Skeletal muscle tissue (tissue), 4 donors: ENCODE data around the gene OR11H6. TPM values are rescaled to one million over a fixed set of nuclear protein-coding genes. Genes with fewer than 3 reads are reported as not detected.
"Not testable (repeated sequence)": the region's sequence is repeated elsewhere in the genome, so short reads cannot be mapped to it uniquely, and the experiment has no call there.

Experiments used
- H3K27ac ChIP-seq: one replicate; pipeline ENCODE4 v1.7.0; 2013; ENCODE audit warnings: mild to moderate bottlenecking, low read depth, low read length, inconsistent platforms
- H3K27me3 ChIP-seq, 3 donors: one replicate each; pipeline ENCODE4 v1.7.0; 2013; ENCODE audit warnings: low read length in 3 of 3; ENCODE audit not compliant: control insufficient read depth in 3 of 3, insufficient read depth in 3 of 3
- H3K36me3 ChIP-seq, 3 donors: one replicate each; pipeline ENCODE4 v1.7.0; 2013; ENCODE audit warnings: low read length in 3 of 3; ENCODE audit not compliant: control insufficient read depth in 3 of 3, insufficient read depth in 3 of 3
- H3K4me1 ChIP-seq, 3 donors: one replicate each; pipeline ENCODE4 v1.7.0; 2013; ENCODE audit warnings: low read length in 3 of 3, mild to moderate bottlenecking in 3 of 3; ENCODE audit not compliant: control insufficient read depth in 3 of 3, insufficient read depth in 3 of 3
- H3K4me3 ChIP-seq, 3 donors: one replicate each; pipeline ENCODE4 v1.7.0; 2013; ENCODE audit warnings: low read length in 3 of 3
- H3K9ac ChIP-seq, 3 donors: one replicate each; pipeline ENCODE4 v1.7.0; 2013; ENCODE audit warnings: low read length in 3 of 3, mild to moderate bottlenecking in 3 of 3, moderate library complexity in 2 of 3, low read depth in 1 of 3
- H3K9me3 ChIP-seq, 3 donors: one replicate each; pipeline ENCODE4 v1.7.0; 2013; ENCODE audit warnings: low read length in 3 of 3; ENCODE audit not compliant: control insufficient read depth in 3 of 3
- total RNA-seq: library from RNA; depleted of rRNA; stranded (reverse); fragments of >200 nt; gene quantifications from one replicate; pipeline ENCODE4 v1.2.3, GENCODE V29; 2014
- donor health status: Osteomylitis.

Gene OR11H6
- total RNA-seq, 1 donor from 2014 or later = not detected

DNA sequence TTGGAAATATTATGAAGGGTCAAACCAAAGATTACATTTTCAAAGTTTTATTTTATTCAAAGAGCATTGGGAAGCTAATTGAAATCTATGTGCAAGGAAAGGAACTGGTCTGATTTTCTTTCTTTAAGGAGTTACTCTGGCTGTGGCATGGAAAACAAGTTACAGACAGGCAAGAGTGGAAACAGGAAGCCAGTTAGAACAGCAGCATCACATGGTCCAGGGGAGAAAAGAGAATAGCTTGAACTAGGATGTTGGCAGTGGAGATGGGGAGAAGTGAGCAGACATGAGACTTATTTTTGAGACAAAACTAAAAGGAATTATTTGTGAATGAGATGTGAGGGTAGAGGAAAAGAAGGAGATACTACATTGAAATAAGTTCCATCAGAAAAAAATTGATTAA is 29.4 kb upstream of the OR11H6 start:
- H3K4me3 ChIP-seq = no peak overlapping the region
- no peaks in the 10 kb centered on the region for H3K4me1 ChIP-seq
- H3K9me3 ChIP-seq = no peaks in the 10 kb centered on the region
- no peaks in the 10 kb centered on the region for H3K36me3 ChIP-seq
- no peak overlapping the region for H3K27ac ChIP-seq
- no peaks in the 10 kb centered on the region for H3K27me3 ChIP-seq
- no peak overlapping the region for H3K9ac ChIP-seq

DNA sequence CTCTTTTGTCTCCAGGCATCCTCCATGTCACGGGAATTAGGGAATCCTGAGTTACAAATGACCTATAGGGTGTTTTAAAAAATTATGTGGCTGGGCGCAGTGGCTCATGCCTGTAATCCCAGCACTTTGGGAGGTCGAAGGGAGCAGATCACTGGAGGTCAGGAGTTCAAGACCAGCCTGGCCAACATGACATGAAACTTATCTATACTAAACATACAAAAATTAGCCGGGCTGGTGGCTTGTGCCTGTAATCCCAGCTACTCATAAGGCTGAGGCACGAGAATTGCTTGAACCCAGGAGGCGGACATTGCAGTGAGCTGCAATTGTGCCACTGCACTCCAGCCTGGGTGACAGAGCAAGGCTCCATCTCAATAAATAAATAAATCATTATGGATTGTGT is 28.3 kb upstream of the OR11H6 start:
- H3K9ac ChIP-seq, H3K4me1 ChIP-seq, H3K9me3 ChIP-seq, H3K4me3 ChIP-seq, H3K27me3 ChIP-seq, H3K27ac ChIP-seq, H3K36me3 ChIP-seq: not testable (repeated sequence)

DNA sequence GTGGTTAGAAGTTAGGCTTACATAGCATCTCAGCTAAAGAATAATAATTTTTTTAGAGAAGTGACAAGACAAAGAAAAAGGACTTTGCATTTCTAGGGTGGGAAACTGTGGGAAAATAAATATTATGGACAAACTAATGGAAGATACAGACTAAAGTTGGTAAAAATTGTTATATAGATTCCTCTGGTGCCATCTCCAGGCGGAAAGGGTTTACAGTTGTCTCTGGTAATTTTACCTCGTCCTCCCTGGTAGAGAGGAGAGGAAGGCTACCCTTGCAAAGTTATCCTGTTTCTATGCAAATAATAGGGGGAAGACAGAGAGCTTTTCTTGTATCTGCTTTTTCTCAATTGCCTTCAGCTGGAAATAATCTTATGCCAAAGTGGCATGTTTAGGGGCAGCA is 27.6 kb upstream of the OR11H6 start:
- no peaks in the 10 kb centered on the region for H3K4me1 ChIP-seq
- no peaks in the 10 kb centered on the region for H3K9me3 ChIP-seq
- no peak overlapping the region for H3K4me3 ChIP-seq
- no peaks in the 10 kb centered on the region for H3K27me3 ChIP-seq
- no peaks in the 10 kb centered on the region for H3K36me3 ChIP-seq
- no peak overlapping the region for H3K9ac ChIP-seq
- H3K27ac ChIP-seq = no peak overlapping the region

DNA sequence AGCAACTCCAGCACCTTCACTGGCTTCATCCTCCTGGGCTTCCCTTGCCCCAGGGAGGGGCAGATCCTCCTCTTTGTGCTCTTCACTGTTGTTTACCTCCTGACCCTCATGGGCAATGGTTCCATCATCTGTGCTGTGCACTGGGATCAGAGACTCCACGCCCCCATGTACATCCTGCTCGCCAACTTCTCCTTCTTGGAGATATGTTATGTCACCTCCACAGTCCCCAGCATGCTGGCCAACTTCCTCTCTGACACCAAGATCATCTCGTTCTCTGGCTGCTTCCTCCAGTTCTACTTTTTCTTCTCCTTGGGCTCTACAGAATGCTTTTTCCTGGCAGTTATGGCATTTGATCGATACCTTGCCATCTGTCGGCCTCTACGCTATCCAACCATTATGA is 26.1 kb upstream of the OR11H6 start:
- Histone ChIP-seq H3K36me3 (no peaks in the 10 kb centered on the region), H3K9ac (no peak overlapping the region), H3K9me3 (no peaks in the 10 kb centered on the region), H3K4me1 (no peaks in the 10 kb centered on the region), H3K4me3 (no peak overlapping the region), H3K27me3 (no peaks in the 10 kb centered on the region), H3K27ac (no peak overlapping the region)

DNA sequence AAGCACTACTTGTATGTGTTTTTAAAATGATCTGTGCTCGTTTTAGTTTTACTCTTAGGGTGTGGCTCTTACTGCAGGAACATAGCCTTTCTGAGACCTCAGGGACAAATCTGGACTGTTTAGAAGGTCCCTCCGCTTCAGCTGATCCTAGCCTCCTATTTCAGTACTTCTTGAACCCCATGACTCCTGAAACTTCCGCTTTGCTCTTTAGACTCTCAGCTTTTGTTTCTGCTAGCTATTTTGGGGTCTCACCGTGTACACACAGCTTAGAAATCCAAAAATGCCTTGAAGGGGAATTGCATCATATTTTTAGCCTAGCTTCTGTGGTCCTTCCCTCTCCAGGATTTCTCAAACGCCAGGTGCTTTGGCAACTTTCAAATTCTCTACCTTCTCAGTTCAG is 24.5 kb upstream of the OR11H6 start:
- H3K27me3 ChIP-seq = no peaks in the 10 kb centered on the region
- no peaks in the 10 kb centered on the region for H3K4me1 ChIP-seq
- no peaks in the 10 kb centered on the region for H3K9me3 ChIP-seq
- no peak overlapping the region for H3K4me3 ChIP-seq
- H3K9ac ChIP-seq = no peak overlapping the region
- no peaks in the 10 kb centered on the region for H3K36me3 ChIP-seq
- H3K27ac ChIP-seq = no peak overlapping the region

DNA sequence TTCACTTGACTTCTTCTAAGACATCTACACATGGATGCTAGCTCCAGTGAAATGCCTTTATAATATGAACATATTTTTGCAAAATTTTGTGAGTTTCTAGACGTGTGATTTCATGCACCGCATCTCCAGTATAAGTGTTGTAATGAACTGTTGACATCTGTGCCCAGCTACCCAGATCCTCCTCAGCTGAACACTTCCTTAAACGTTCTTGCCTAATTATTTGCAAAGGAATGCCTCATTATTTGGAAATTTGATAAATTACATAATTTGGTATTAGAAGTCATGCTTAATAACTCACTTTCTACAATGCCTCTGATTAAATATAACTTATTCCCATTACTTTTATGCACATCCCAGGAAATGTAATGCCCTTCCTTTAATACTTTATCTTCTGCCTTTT is 18.8 kb upstream of the OR11H6 start:
- Histone ChIP-seq H3K9ac (no peak overlapping the region), H3K36me3 (no peaks in the 10 kb centered on the region), H3K4me1 (no peaks in the 10 kb centered on the region), H3K9me3 (peaks cover 0 to 3% (median 2%) of the 10 kb centered on the region in 3 donors), H3K27ac (no peak overlapping the region), H3K4me3 (no peak overlapping the region), H3K27me3 (no peaks in the 10 kb centered on the region)

DNA sequence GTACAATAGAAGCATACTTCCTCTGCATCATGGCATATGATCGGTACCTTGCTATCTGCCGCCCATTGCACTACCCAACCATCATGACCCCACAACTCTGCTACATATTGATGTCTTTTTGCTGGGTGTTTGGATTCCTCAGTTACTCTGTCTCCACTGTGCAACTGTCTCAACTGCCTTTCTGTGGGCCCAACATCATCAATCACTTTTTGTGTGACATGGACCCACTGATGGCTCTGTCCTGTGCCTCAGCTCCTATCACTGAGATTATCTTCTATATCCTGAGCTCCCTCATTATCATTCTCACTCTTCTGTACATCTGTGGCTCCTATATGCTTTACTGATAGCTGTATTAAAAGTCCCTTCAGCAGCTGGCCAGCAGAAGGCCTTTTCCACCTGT is 13.9 kb upstream of the OR11H6 start:
- Histone ChIP-seq H3K9me3 (peaks cover 0 to 3% (median 2%) of the 10 kb centered on the region in 3 donors), H3K27ac (no peak overlapping the region), H3K4me3 (no peak overlapping the region), H3K27me3 (no peaks in the 10 kb centered on the region), H3K4me1 (no peaks in the 10 kb centered on the region), H3K36me3 (no peaks in the 10 kb centered on the region), H3K9ac (no peak overlapping the region)

DNA sequence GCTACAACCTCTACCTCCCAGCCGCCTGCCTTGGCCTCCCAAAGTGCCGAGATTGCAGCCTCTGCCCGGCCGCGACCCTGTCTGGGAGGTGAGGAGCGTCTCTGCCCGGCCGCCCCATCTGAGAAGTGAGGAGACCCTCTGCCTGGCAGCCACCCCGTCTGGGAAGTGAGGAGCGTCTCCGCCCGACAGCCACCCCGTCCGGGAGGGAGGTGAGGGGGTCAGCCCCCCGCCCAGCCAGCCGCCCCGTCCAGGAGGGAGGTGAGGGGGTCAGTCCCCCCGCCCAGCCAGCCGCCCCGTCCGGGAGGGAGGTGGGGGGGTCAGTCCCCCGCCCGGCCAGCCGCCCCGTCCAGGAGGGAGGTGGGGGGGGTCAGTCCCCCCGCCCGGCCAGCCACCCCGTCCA is 11.1 kb upstream of the OR11H6 start:
- H3K9me3 ChIP-seq, H3K4me1 ChIP-seq, H3K27me3 ChIP-seq, H3K4me3 ChIP-seq, H3K36me3 ChIP-seq, H3K9ac ChIP-seq, H3K27ac ChIP-seq: not testable (repeated sequence)

DNA sequence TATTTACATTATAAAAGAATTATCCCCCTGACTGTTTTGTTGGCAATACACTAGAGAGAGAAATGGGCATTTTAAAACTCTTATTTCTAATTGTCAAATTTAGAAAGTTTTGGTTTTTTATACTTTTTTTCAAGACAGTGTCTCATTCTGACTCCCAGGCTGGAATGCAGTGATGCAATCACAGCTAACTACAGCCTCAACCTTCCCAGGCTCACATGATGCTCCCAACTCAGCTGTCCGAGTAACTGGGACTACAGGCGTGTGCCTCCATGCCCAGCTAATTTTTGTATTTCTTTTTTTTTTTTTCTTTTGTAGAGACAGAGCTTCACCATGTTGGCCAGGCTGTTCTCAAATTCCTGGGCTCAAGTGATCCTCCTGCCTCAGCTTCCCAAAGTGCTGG is 8.3 kb upstream of the OR11H6 start:
- no peaks in the 10 kb centered on the region for H3K36me3 ChIP-seq
- H3K27me3 ChIP-seq = no peaks in the 10 kb centered on the region
- no peaks in the 10 kb centered on the region for H3K9me3 ChIP-seq
- H3K27ac ChIP-seq = no peak overlapping the region
- no peak overlapping the region for H3K4me3 ChIP-seq
- no peak overlapping the region for H3K9ac ChIP-seq
- H3K4me1 ChIP-seq = no peaks in the 10 kb centered on the region

DNA sequence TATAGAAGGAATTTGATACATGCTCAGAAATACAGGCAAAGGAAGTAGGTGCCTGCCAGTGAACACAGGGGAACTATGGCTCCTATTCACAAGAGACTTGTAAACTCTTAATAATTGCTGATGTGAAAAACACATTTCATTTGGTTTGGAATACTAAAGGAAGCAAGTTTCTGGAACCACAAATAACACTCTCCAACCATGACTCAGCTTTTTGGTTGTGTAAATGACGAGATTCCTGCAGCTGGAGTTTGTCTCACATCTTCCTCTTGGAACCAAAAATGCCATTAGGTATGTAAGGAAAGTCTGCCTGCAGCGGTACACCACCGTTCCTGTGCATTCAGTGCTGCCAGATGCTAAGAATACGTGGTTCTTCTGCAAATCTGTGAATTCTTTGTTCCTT is 4.5 kb upstream of the OR11H6 start:
- H3K27me3 ChIP-seq = no peaks in the 10 kb centered on the region
- no peak overlapping the region for H3K9ac ChIP-seq
- H3K36me3 ChIP-seq = no peaks in the 10 kb centered on the region
- H3K9me3 ChIP-seq = no peaks in the 10 kb centered on the region
- no peak overlapping the region for H3K27ac ChIP-seq
- no peak overlapping the region for H3K4me3 ChIP-seq
- H3K4me1 ChIP-seq = no peaks in the 10 kb centered on the region

DNA sequence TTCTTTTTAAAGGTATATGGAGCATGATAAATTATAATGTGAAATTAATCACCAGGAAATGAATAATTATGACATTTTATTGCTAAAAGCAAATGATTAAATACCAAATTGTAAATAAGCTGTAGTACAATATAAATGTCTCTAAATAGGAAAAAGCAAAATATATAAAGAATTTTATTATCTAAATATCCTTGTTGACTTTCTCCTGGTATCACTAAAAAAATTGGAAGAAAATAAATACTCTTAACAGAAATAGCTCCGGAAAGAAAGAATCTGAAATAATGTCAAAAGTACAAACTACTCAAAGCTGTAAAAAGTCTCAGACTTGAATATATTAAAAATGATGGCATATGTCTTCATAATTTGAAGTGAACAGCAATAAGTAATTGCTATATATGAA is 5.2 kb downstream of the OR11H6 start, which contains the start of gene OR11H7:
Gene OR11H7, plus strand, starts transcription at position 301 of the 400 bp plus-strand sequence.
- H3K9me3 ChIP-seq = no peaks in the 10 kb centered on the region
- H3K4me3 ChIP-seq = no peak within 1 kb of the TSS
- H3K36me3 ChIP-seq = no peaks in the 10 kb centered on the region
- no peaks in the 10 kb centered on the region for H3K4me1 ChIP-seq
- no peak within 1 kb of the TSS for H3K27ac ChIP-seq
- no peaks in the 10 kb centered on the region for H3K27me3 ChIP-seq
- no peak within 1 kb of the TSS for H3K9ac ChIP-seq
